Panc1 (cell line): Measurements from ENCODE around the gene ARL15. TPM values are rescaled to one million over a fixed set of nuclear protein-coding genes. Genes with fewer than 3 reads are reported as not detected.

Source experiments
- ATAC-seq: fragments of 200-7000 bp; cut with Tn5 transposase; 2 replicates; pipeline ENCODE4 v1.9.1; 2020; ENCODE audit warnings: mild to moderate bottlenecking, moderate library complexity
- BruUV-seq: library from RNA; stranded (reverse); fragments of 400-500 nt; replicated peaks from 2 replicates; lab custom pipeline; 2021; lab: Mats Ljungman, UMichigan
- CTCF ChIA-PET: fragments of 300-600 bp; sonication (Branson Sonifier 250); formaldehyde crosslinking; loops from one replicate; lab custom pipeline; 2022; ENCODE audit warnings: antibody characterized with exemption; lab: Charles Lee
- POLR2A ChIA-PET: fragments of 300-600 bp; sonication (Branson Sonifier 250); formaldehyde crosslinking; loops from one replicate; lab custom pipeline; 2022; ENCODE audit warnings: antibody characterized with exemption; lab: Charles Lee
- DNase-seq: peaks from one replicate; pipeline ENCODE4 v3.0.0-alpha.2; 2010; ENCODE audit warnings: low read depth, low spot score
- H3K27ac ChIP-seq: 2 replicates; pipeline ENCODE4 v1.5.1; 2011; ENCODE audit warnings: mild to moderate bottlenecking, low read length, inconsistent platforms
- H3K27me3 ChIP-seq: fragments of 200-500 bp; sonication (Bioruptor generic); 2 replicates; pipeline ENCODE4 v1.6.0; 2014; ENCODE audit warnings: low read length, inconsistent platforms; ENCODE audit not compliant: control insufficient read depth, insufficient read depth
- H3K36me3 ChIP-seq: fragments of 200-500 bp; sonication (Bioruptor generic); 2 replicates; pipeline ENCODE4 v1.5.1; 2014; ENCODE audit warnings: inconsistent platforms, mild to moderate bottlenecking, low read length, moderate library complexity; ENCODE audit not compliant: control insufficient read depth, insufficient read depth
- H3K4me1 ChIP-seq: 2 replicates; pipeline ENCODE4 v1.5.1; 2011; ENCODE audit warnings: inconsistent platforms, mild to moderate bottlenecking, low read length, moderate library complexity; ENCODE audit not compliant: control insufficient read depth, insufficient read depth
- H3K4me3 ChIP-seq, 2 experiments: 2 replicates each; pipeline ENCODE4 v1.5.1; 2011 to 2012; ENCODE audit warnings: low read depth in 2 of 2, low read length in 2 of 2, mild to moderate bottlenecking in 2 of 2, inconsistent platforms in 1 of 2, moderate library complexity in 1 of 2
- H3K9me3 ChIP-seq: fragments of 200-500 bp; sonication (Bioruptor generic); 2 replicates; pipeline ENCODE4 v1.5.1; 2014; ENCODE audit warnings: low read depth, mild to moderate bottlenecking, inconsistent platforms, low read length, moderate library complexity; ENCODE audit not compliant: control insufficient read depth, insufficient read depth
- POLR2AphosphoS5 ChIP-seq: IDR thresholded peaks from 2 replicates; pipeline ENCODE4 v1.6.1; 2012; ENCODE audit warnings: mild to moderate bottlenecking, low read depth, low read length, moderate library complexity
- SIN3A ChIP-seq: IDR thresholded peaks from 2 replicates; pipeline ENCODE4 v1.6.1; 2012; ENCODE audit warnings: low read depth, mild to moderate bottlenecking, low read length, moderate library complexity, borderline replicate concordance; ENCODE audit not compliant: insufficient read depth
- TCF7L2 ChIP-seq: IDR thresholded peaks from 2 replicates; pipeline ENCODE4 v1.6.1; 2011; ENCODE audit warnings: mild to moderate bottlenecking, low read depth, low read length, inconsistent platforms
- in situ Hi-C: cut with HindIII; loops from 2 replicates; pipeline ENCODE4 v1.10.0; 2016; ENCODE audit warnings: low sequenced_read_pairs, low pct_unique_long_range_greater_than_20kb
- intact Hi-C: fragments of 100-400 bp; cut with micrococcal nuclease; formaldehyde crosslinking; loops from one replicate; pipeline ENCODE4 v1.10.0; 2022; ENCODE audit not compliant: unreplicated experiment
- total RNA-seq: library from RNA; stranded (reverse); gene quantifications from one replicate; pipeline ENCODE4 v1.2.1, GENCODE V29; 2021; ENCODE audit not compliant: unreplicated experiment
- TF ChIP-seq, protein P1 (sequence below): fragments of 450-650 bp; IDR thresholded peaks from 2 replicates; pipeline ENCODE4 v1.5.1; 2017; ENCODE audit warnings: mild to moderate bottlenecking
- TF ChIP-seq, protein P2 (sequence below), 2 experiments: IDR thresholded peaks; 2 replicates each; pipeline ENCODE4 v1.6.1; 2011 to 2012; ENCODE audit warnings: low read depth in 2 of 2, control low read depth in 1 of 2, low read length in 1 of 2, mild to moderate bottlenecking in 1 of 2, moderate library complexity in 1 of 2; ENCODE audit not compliant: insufficient read depth in 1 of 2

The ARL15 gene
- total RNA-seq, 1 experiment from 2014 or later = 16.5 TPM

DNA sequence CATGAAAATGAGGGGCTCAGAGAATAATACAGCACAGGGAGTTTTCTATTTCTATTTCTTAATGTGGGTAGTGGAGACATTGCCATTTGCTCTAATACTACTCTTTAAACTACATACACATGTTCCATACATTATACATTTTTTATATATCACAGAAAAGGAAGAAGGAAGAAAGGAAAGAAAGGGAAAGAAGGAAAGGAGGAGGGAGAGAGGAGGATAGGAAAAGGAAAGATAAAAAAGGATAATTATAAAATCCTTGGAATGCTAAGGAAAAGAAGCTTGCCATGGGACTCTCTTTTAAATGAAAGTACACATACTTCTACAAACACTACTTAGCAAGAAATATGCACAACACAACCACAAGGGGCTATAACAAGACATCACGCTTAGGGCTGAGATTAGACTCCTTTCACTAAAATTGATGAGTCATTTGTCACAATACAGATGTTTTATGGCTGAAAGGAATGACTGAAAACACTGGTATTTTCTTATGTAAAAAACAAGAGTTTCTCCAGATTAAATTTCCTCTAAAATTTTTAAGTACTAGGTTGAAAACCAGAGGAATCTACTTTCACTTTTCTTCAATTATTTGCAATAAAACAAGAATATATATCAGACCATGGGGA is 219.8 kb downstream of the ARL15 start:
- no peak for ATAC-seq
- Histone ChIP-seq H3K4me3 (no peak overlapping the region), H3K36me3 (no peaks in the 10 kb centered on the region), H3K27ac (no peak overlapping the region), H3K9me3 (no peaks in the 10 kb centered on the region), H3K4me1 (no peaks in the 10 kb centered on the region), H3K27me3 (no peaks in the 10 kb centered on the region)
- intact Hi-C loops (no loop called here), in situ Hi-C loops (no loop called here)
- TF ChIP-seq POLR2AphosphoS5 (no peak), SIN3A (no peak), TCF7L2 (no peak)
- TF ChIP-seq, protein P1, sequence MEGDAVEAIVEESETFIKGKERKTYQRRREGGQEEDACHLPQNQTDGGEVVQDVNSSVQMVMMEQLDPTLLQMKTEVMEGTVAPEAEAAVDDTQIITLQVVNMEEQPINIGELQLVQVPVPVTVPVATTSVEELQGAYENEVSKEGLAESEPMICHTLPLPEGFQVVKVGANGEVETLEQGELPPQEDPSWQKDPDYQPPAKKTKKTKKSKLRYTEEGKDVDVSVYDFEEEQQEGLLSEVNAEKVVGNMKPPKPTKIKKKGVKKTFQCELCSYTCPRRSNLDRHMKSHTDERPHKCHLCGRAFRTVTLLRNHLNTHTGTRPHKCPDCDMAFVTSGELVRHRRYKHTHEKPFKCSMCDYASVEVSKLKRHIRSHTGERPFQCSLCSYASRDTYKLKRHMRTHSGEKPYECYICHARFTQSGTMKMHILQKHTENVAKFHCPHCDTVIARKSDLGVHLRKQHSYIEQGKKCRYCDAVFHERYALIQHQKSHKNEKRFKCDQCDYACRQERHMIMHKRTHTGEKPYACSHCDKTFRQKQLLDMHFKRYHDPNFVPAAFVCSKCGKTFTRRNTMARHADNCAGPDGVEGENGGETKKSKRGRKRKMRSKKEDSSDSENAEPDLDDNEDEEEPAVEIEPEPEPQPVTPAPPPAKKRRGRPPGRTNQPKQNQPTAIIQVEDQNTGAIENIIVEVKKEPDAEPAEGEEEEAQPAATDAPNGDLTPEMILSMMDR = no peak
- TF ChIP-seq, protein P2, sequence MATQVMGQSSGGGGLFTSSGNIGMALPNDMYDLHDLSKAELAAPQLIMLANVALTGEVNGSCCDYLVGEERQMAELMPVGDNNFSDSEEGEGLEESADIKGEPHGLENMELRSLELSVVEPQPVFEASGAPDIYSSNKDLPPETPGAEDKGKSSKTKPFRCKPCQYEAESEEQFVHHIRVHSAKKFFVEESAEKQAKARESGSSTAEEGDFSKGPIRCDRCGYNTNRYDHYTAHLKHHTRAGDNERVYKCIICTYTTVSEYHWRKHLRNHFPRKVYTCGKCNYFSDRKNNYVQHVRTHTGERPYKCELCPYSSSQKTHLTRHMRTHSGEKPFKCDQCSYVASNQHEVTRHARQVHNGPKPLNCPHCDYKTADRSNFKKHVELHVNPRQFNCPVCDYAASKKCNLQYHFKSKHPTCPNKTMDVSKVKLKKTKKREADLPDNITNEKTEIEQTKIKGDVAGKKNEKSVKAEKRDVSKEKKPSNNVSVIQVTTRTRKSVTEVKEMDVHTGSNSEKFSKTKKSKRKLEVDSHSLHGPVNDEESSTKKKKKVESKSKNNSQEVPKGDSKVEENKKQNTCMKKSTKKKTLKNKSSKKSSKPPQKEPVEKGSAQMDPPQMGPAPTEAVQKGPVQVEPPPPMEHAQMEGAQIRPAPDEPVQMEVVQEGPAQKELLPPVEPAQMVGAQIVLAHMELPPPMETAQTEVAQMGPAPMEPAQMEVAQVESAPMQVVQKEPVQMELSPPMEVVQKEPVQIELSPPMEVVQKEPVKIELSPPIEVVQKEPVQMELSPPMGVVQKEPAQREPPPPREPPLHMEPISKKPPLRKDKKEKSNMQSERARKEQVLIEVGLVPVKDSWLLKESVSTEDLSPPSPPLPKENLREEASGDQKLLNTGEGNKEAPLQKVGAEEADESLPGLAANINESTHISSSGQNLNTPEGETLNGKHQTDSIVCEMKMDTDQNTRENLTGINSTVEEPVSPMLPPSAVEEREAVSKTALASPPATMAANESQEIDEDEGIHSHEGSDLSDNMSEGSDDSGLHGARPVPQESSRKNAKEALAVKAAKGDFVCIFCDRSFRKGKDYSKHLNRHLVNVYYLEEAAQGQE (IDR thresholded peaks at IDR 0.05; ENCODE audit: insufficient read depth in 1 of 2, low read depth in 2 of 2, low read length in 1 of 2) = no peak
- no peak for DNase-seq
- ChIA-PET CTCF (no interaction called here), POLR2A (no interaction called here)
- BruUV-seq = no TSS peak

DNA sequence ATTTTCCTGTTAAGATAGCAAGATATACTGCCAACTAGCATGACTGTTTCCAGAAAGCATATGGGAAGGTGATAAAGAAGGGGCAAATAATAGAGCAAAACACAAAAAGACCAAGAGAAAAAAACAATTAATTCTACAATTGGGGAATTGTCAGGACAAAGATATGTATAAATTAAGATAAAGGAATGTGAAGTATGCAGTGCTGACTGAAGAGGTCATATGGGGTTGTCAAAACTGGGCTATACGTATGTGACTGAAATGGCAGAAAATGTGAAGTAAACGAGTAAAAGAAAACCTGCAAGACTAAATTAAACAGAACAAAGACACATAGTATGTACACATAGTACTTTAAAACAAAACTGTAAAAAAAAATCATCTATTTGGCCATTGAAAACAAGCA is 222.3 kb downstream of the ARL15 start:
- CTCF ChIA-PET = no interaction called here
- no peak for ATAC-seq
- no peak for DNase-seq
- no peaks in the 10 kb centered on the region for H3K36me3 ChIP-seq
- no peak for TF ChIP-seq SIN3A
- no peak for TF ChIP-seq TCF7L2
- no peak for TF ChIP-seq POLR2AphosphoS5
- TF ChIP-seq, protein P2 (IDR thresholded peaks at IDR 0.05; ENCODE audit: insufficient read depth in 1 of 2, low read depth in 2 of 2, low read length in 1 of 2) = no peak
- TF ChIP-seq, protein P1 = no peak
- in situ Hi-C loops = no loop called here
- no TSS peak for BruUV-seq
- no peaks in the 10 kb centered on the region for H3K9me3 ChIP-seq
- intact Hi-C loops = no loop called here
- no peaks in the 10 kb centered on the region for H3K27me3 ChIP-seq
- no peak overlapping the region for H3K4me3 ChIP-seq
- no peaks in the 10 kb centered on the region for H3K4me1 ChIP-seq
- no peak overlapping the region for H3K27ac ChIP-seq
- POLR2A ChIA-PET = no interaction called here
